GM19239 (cell line): ENCODE data around the gene LRRC34.

Experiments used
- DNase-seq: peaks from one replicate; pipeline ENCODE4 v3.0.0; 2011; ENCODE audit warnings: low spot score; ENCODE audit not compliant: insufficient read length
- FAIRE-seq: peaks from 2 replicates; lab custom pipeline; 2011; peaks lifted over from hg19 to GRCh38; lab: Jason Lieb, UNC

Gene LRRC34

DNA sequence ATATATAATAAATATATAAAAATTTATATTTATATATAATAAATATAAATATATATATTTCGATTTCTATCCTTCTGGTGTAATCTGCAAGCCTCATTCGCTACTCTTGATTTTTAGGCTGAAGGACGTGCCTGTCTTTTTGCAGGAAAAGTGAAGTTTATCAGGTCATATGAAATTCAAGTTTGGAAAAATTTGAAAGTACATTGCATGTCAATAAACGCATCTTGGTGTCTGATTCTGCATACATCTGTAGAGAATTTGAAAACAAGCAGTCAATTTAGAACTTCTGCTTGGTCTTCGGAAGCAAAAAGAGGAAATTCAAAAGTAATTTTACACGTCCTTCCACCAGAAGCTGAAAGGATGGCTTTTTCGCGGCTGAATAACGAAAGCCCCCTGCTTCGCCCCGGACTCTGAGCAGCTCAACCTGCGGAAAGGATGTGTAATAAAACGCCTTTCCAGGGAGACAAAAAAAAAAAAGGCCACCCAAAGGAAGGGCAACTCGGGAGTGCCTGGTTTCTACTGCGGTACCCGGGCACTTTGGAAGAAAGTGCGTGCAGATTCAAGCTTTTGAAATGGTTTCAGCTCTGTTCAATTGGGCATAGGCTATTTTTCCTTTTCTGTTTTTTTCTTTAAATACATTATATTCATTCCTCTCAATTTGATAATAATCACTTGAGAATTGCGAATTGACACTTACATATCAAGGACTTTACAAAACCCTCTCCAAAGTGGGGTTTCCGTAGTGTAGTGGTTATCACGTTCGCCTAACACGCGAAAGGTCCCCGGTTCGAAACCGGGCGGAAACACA lies 41.0 kb downstream of the LRRC34 start:
- DNase-seq: peak; percentile 7
- FAIRE-seq: no peak

- FAIRE-seq: peak; percentile 56
Measured at GRCh38 chr3:169769287-169770181, 43.2 kb downstream of the LRRC34 start, which contains the start of gene ACTRT3. Gene ACTRT3, minus strand, starts transcription at chr3:169769561. Its CDS starts 41 bp downstream, at chr3:169769520.

DNA sequence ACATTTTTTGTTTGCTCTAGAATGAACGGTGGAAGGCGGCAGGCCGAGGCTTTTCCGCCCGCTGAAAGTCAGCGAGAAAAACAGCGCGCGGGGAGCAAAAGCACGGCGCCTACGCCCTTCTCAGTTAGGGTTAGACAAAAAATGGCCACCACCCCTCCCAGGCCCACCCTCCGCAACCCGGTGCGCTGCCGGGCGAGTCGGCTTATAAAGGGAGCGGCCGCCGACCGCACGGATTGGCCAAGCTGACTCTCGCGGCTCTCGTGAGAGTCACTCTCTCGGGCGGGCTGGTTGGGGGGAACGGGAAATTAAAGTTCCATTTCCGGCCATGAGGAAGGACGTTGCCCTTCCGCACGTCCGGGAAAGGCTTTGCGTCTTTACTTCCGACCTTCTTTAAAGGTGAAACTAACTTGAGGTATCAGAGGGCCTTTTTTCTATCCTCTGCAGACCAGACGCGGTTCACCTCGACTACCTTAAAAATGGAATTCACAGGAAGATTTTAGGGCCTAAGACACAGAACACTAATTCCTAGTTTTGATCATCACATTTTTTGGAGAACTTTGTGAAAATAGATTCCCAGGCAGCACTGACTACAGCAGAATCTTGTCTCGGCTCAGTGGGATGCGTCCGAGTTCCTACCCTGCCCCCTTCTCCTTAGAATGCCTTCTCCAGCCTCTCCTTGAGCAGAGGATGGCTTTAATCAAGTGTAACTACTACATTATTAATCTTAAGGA lies 47.7 kb downstream of the LRRC34 start, which contains the start of gene TERC:
TERC (minus strand) TSS at position 179 of the 731 bp plus-strand sequence.
- FAIRE-seq (peak; percentile 98), DNase-seq (peak; percentile 72)

More at GRCh38 chr3:169769287-169770181, 43.2 kb downstream of the LRRC34 start, which contains the start of gene ACTRT3:
- DNase-seq: peak; percentile 52

DNA sequence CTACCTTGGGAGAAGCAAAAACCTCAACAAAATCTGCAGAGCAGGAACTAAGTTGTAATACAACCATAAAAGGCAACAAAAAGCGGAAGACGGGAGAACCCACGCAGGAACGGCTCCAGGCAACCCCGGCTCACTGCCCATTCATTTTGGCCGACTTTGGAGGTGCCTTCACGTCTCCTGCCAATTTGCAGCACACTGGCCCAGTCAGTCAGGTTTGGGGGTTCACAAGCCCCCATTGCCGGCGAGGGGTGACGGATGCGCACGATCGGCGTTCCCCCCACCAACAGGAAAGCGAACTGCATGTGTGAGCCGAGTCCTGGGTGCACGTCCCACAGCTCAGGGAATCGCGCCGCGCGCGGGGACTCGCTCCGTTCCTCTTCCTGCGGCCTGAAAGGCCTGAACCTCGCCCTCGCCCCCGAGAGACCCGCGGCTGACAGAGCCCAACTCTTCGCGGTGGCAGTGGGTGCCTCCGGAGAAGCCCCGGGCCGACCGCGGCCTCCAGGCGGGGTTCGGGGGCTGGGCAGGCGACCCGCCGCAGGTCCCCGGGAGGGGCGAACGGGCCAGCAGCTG lies 48.3 kb downstream of the LRRC34 start:
- FAIRE-seq (peak; percentile 52), DNase-seq (no peak)

- FAIRE-seq: no peak
- DNase-seq: no peak
Measured at GRCh38 chr3:169760479-169760878, 52.2 kb downstream of the LRRC34 start.

DNA sequence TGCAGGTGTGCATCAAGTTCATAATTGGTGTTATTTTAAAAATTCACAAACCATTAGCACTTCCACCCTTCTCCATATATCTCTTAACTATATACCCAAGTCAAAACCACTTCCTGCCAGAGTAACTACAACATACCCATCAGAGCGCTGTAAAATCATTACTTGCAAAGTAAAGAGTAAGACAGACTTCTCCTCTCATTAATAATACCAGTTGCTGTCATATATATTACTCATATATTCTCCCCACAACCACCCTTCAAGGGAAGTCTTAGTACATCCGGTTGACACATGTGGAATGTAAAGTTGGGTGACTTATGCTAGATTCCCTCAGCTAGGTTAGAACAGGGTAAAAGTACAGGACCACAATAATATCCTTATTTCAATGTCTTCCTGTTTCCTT lies 53.4 kb downstream of the LRRC34 start:
- FAIRE-seq (no peak), DNase-seq (no peak)

- DNase-seq (no peak), FAIRE-seq (no peak)
Measured at GRCh38 chr3:169758359-169758994, 54.2 kb downstream of the LRRC34 start.

DNA sequence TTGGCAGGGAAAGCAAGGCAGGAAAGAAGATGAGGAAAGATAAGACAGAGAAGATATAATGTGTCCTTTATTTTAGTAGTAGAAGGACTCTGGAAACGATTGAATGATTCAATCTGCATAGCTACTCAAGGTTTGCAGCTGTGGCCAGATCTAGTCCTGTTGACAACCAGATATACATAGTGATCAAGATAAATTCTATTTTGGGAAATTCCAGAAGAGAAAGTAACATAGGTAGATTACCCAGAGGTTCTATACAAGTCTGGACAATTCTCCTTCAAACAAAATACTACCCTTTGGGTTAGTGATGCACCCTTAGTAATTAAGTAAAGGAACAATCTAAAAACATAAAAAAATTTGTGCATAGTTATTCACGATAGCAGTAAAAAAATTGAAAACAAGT lies 57.2 kb downstream of the LRRC34 start:
- DNase-seq (no peak), FAIRE-seq (no peak)

- DNase-seq (no peak), FAIRE-seq (no peak)
Measured at GRCh38 chr3:169754711-169755110, 58.0 kb downstream of the LRRC34 start.

GRCh38 chr3:169751875-169752274 lies 60.8 kb downstream of the LRRC34 start:
- no peak for DNase-seq
- no peak for FAIRE-seq

DNA sequence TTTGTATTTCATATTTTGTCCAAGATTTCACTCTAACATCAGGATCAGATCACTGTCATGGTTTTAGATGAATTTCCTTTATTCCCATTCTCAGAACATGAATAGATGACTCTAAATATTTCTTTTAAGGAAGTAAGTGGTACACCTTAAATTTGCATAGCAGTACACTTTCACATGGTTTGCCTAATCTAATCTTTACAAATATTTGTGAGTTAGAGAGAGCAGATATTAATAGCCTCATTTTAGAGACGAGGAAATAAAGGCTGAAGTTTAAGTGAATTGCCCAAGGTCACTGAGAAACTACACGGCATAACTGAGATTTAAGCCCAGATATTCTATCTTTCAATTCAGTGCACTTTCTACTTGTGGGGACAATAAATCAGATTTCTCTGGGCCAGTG lies 62.0 kb downstream of the LRRC34 start:
- FAIRE-seq (no peak), DNase-seq (no peak)

DNA sequence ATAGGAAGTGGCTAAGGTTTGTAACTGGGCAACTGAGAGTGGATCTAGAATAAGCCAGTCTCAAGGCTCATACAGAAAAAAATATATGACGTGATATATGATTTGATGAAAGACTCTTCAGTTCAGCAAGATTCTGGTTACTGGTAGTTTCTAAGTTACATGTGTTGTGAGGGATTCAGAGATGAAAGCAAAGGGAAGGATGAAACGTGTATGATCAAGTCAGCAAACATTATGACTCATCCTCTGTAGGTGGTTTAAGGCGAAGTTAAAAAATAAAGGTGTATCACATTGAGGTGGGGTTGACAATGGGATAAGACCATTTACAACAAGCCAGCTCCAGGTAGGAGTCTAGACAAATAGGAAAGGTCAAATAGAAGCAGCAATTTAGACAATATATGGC lies 64.0 kb downstream of the LRRC34 start:
- no peak for FAIRE-seq

GRCh38 chr3:169746924-169747323 lies 65.8 kb downstream of the LRRC34 start:
- FAIRE-seq (no peak), DNase-seq (no peak)

More for the DNA sequence above, 64.0 kb downstream of the LRRC34 start:
- no peak for DNase-seq

GRCh38 chr3:169744366-169745054 lies 68.2 kb downstream of the LRRC34 start:
- DNase-seq (no peak), FAIRE-seq (peak; percentile 4)
